Gastrocnemius medialis (tissue), 4 donors: ENCODE measurements around the gene CCN6. TPM values are rescaled to one million over a fixed set of nuclear protein-coding genes. Genes with fewer than 3 reads are reported as not detected.

Experiments
- ATAC-seq, 2 donors: fragments of 150-250 bp; one replicate each; pipeline ENCODE4 v1.9.1; 2016
- DNase-seq, 2 donors: peaks; one replicate each; pipeline ENCODE4 v3.0.0-alpha.2; 2019
- H3K27ac ChIP-seq, 4 donors: fragments of 200-600 bp; sonication (generic); 1 replicate in 1 of 4; 2 replicates in 3 of 4; pipeline ENCODE4 v1.5.1; 2016 to 2018; ENCODE audit warnings: mild to moderate bottlenecking in 2 of 4, moderate library complexity in 1 of 4
- H3K27me3 ChIP-seq, 3 donors: fragments of 200-600 bp; sonication (generic) in 2 of 3; 1 replicate in 1 of 3; 2 replicates in 2 of 3; pipeline versions ENCODE4 v1.5.1 to v1.6.0; 2016 to 2019; ENCODE audit warnings: mild to moderate bottlenecking in 1 of 3, moderate library complexity in 1 of 3
- H3K36me3 ChIP-seq, 2 donors: fragments of 200-600 bp; sonication (generic) in 1 of 2; one replicate each; pipeline ENCODE4 v1.5.1; 2017 to 2018
- H3K4me1 ChIP-seq, 2 donors: fragments of 200-600 bp; sonication (generic) in 1 of 2; one replicate each; pipeline ENCODE4 v1.5.1; 2016 to 2017; ENCODE audit warnings: mild to moderate bottlenecking in 2 of 2
- H3K4me3 ChIP-seq, 4 donors: fragments of 200-600 bp; sonication (generic) in 3 of 4; 1 replicate in 1 of 4; 2 replicates in 3 of 4; pipeline ENCODE4 v1.5.1; 2016 to 2019; ENCODE audit warnings: mild to moderate bottlenecking in 2 of 4
- H3K9me3 ChIP-seq, 3 donors: fragments of 200-600 bp; sonication (generic) in 2 of 3; 1 replicate in 1 of 3; 2 replicates in 2 of 3; pipeline ENCODE4 v1.5.1; 2016 to 2019
- CTCF ChIP-seq, 5 experiments: fragments of 450-650 bp in 3 of 5; fragments of 200-600 bp in 2 of 5; sonication (generic) in 2 of 5; IDR thresholded peaks in 4 of 5; conservative IDR thresholded peaks in 1 of 5; 1 replicate in 4 of 5; 2 replicates in 1 of 5; pipeline ENCODE4 v1.5.1; 2016 to 2019; ENCODE audit warnings: antibody characterized with exemption in 5 of 5, mild to moderate bottlenecking in 3 of 5, moderate library complexity in 3 of 5
- POLR2A ChIP-seq, 2 donors: fragments of 450-650 bp; IDR thresholded peaks; one replicate each; pipeline ENCODE4 v1.6.1; 2017; ENCODE audit warnings: antibody characterized with exemption in 2 of 2, mild to moderate bottlenecking in 2 of 2, moderate library complexity in 2 of 2
- in situ Hi-C, 4 donors: fragments of 200-750 bp; cut with MboI; loops; one replicate each; pipeline versions ENCODE4 v1.15.0 to v1.8.0; 2017; ENCODE audit warnings: low sequenced_read_pairs in 4 of 4
- intact Hi-C: fragments of 100-400 bp; cut with DNase I; formaldehyde crosslinking; loops from one replicate; pipeline ENCODE4 v1.15.1; 2023; ENCODE audit warnings: low total_unique reads
- total RNA-seq, 4 donors: library from RNA; depleted of rRNA; stranded (reverse); fragments of >200 nt; gene quantifications; one replicate each; pipeline versions ENCODE4 v1.1.0 to v1.2.3, GENCODE V29; 2016

CCN6 gene
- total RNA-seq, 4 donors from 2014 or later: not detected

- DNase-seq: peak in 1 of 2 donors; percentile 62
- H3K36me3 ChIP-seq: no peaks in the 10 kb centered on the region
- no peaks in the 10 kb centered on the region for H3K27me3 ChIP-seq
- no peaks in the 10 kb centered on the region for H3K9me3 ChIP-seq
- intact Hi-C loops: loop anchor here (2.0 kb wide), 1 partner anchor 16 kb away; no protein-coding TSS in a partner anchor
- peaks cover 26 to 29% of the 10 kb centered on the region in 2 donors for H3K4me1 ChIP-seq
- ATAC-seq: peak; percentile 88 to 90
- in situ Hi-C loops: no loop called here
- TF ChIP-seq POLR2A (IDR thresholded peaks at IDR 0.05): no peak
- TF ChIP-seq CTCF (IDR thresholded peaks at IDR 0.05 in 4 of 5, conservative IDR thresholded peaks at IDR 0.05 in 1 of 5): no peak
- peak overlapping the region; percentile 30 to 70 (median 65) for H3K27ac ChIP-seq
- H3K4me3 ChIP-seq: no peak overlapping the region
Measured at GRCh38 chr6:112018619-112019416, 35.1 kb upstream of the CCN6 start.

GRCh38 chr6:112019589-112019988 is 34.3 kb upstream of the CCN6 start:
- intact Hi-C loops (loop anchor here (2.0 kb wide), 1 partner anchor 15 kb away; no protein-coding TSS in a partner anchor), in situ Hi-C loops (no loop called here)
- Histone ChIP-seq H3K27me3 (no peaks in the 10 kb centered on the region), H3K9me3 (no peaks in the 10 kb centered on the region), H3K4me1 (peaks cover 22 to 24% of the 10 kb centered on the region in 2 donors), H3K4me3 (no peak overlapping the region), H3K27ac (peak overlapping the region; percentile 4 to 70 (median 65)), H3K36me3 (no peaks in the 10 kb centered on the region)
- TF ChIP-seq CTCF (IDR thresholded peaks at IDR 0.05 in 4 of 5, conservative IDR thresholded peaks at IDR 0.05 in 1 of 5): no peak
- no peak for TF ChIP-seq POLR2A (IDR thresholded peaks at IDR 0.05)
- DNase-seq: no peak
- ATAC-seq: no peak

GRCh38 chr6:112021691-112022310 is 32.1 kb upstream of the CCN6 start:
- no peak overlapping the region for H3K4me3 ChIP-seq
- peaks cover 20 to 22% of the 10 kb centered on the region in 2 donors for H3K4me1 ChIP-seq
- intact Hi-C loops (no loop called here), in situ Hi-C loops (no loop called here)
- TF ChIP-seq CTCF (IDR thresholded peaks at IDR 0.05 in 4 of 5, conservative IDR thresholded peaks at IDR 0.05 in 1 of 5): no peak
- no peak for TF ChIP-seq POLR2A (IDR thresholded peaks at IDR 0.05)
- H3K27ac ChIP-seq: no peak overlapping the region
- no peaks in the 10 kb centered on the region for H3K27me3 ChIP-seq
- ATAC-seq: no peak
- H3K36me3 ChIP-seq: no peaks in the 10 kb centered on the region
- DNase-seq: no peak
- no peaks in the 10 kb centered on the region for H3K9me3 ChIP-seq

- intact Hi-C loops: no loop called here
- ATAC-seq (no peak), DNase-seq (no peak)
- Histone ChIP-seq H3K27me3 (no peaks in the 10 kb centered on the region), H3K36me3 (no peaks in the 10 kb centered on the region), H3K27ac (no peak overlapping the region), H3K4me3 (no peak overlapping the region), H3K4me1 (peaks cover 17 to 20% of the 10 kb centered on the region in 2 donors), H3K9me3 (no peaks in the 10 kb centered on the region)
- in situ Hi-C loops: no loop called here
- TF ChIP-seq CTCF (IDR thresholded peaks at IDR 0.05 in 4 of 5, conservative IDR thresholded peaks at IDR 0.05 in 1 of 5): no peak
- no peak for TF ChIP-seq POLR2A (IDR thresholded peaks at IDR 0.05)
Measured at GRCh38 chr6:112022749-112023148, 31.2 kb upstream of the CCN6 start.
